ENCODE results near the gene SCFD1.

DNA sequence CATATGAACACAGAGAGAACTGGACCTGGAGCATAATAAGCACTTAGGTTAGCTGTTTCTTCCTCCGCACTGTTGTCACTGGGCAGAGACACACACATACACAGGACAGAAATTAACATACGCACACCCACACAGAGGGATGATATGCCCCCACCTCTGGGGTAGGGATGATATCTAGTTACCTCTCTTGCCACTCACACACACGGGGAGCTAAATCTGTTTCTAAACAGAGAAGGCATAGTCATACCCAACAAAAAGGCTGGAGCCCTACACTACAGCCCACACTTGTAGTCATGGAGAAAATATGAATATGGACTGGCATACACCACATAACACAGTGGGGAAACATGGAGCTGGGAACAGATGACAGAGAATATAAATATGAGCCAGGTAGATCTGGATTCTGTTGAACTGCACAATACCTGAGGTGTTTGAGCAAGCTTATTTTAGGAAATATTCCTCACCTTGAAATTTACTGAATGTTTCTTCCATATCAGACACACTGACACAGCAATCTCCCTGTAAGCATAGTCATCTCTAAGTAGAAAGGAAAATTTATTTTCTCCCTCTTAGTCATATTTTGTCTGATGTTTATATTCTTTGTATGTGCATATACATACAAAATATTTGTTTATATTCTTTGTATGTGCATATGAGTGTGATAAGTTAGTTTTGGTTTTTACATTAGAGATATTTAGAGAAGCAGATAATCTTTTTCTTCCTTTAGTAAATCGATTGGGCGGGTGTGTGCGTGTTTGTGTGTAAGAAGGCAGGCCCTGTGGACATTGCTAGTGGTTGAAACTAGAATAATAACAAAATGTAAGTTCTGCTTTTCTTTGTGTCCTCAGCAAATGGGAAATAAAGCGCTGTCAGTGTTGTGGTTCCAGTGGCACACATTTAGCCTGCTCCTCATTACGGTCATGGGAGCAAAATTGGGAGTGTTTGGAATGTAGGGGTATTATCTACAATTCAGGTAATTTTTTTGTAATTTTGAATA, 20.9 kb upstream of the SCFD1 start:
- TF ChIP-seq CTCF (IDR thresholded peaks at IDR 0.05 in 8 of 11, conservative IDR thresholded peaks at IDR 0.05 in 3 of 11), result no peak
- TF ChIP-seq POLR2A (IDR thresholded peaks at IDR 0.05), result no peak
- TF ChIP-seq POLR2AphosphoS5 (IDR thresholded peaks at IDR 0.05), result no peak

Measured in spleen (tissue), 7 donors.